GM12875 (cell line): ENCODE measurements around the gene GALNT18.

ENCODE experiments used
- H3K4me3 ChIP-seq: one replicate; pipeline ENCODE4 v1.5.1; 2011; ENCODE audit warnings: low read depth, low read length, control low read depth
- CTCF ChIP-seq: IDR thresholded peaks from 2 replicates; pipeline ENCODE4 v1.5.1; 2011; ENCODE audit warnings: low read depth, mild to moderate bottlenecking, control low read depth, inconsistent platforms, low read length, moderate library complexity, borderline replicate concordance; ENCODE audit not compliant: insufficient read depth

The GALNT18 gene

GRCh38 chr11:11583801-11584529, 37.8 kb downstream of the GALNT18 start:
- no peak overlapping the region for H3K4me3 ChIP-seq
- no peak for TF ChIP-seq CTCF

GRCh38 chr11:11582011-11582701, 39.6 kb downstream of the GALNT18 start:
- TF ChIP-seq CTCF = no peak
- no peak overlapping the region for H3K4me3 ChIP-seq

- H3K4me3 ChIP-seq = no peak overlapping the region
- TF ChIP-seq CTCF = no peak
These were observed 40.3 kb downstream of the GALNT18 start for GRCh38 chr11:11581481-11581880.

- H3K4me3 ChIP-seq = no peak overlapping the region
- no peak for TF ChIP-seq CTCF
These were observed 40.9 kb downstream of the GALNT18 start for GRCh38 chr11:11580841-11581411.

GRCh38 chr11:11580012-11580411, 41.8 kb downstream of the GALNT18 start:
- no peak for TF ChIP-seq CTCF
- no peak overlapping the region for H3K4me3 ChIP-seq

GRCh38 chr11:11579012-11579988, 42.5 kb downstream of the GALNT18 start:
- H3K4me3 ChIP-seq = no peak overlapping the region
- TF ChIP-seq CTCF = no peak
